Adrenal gland (tissue), 12 donors: ENCODE results near the gene DEGS2. TPM values are rescaled to one million over a fixed set of nuclear protein-coding genes. Genes with fewer than 3 reads are reported as not detected.

Source experiments
- DNase-seq, 7 donors: peaks; one replicate each; pipeline ENCODE4 v3.0.0-alpha.2; 2019 to 2020
- H3K27ac ChIP-seq, 5 donors: fragments of 200-600 bp; sonication (generic) in 4 of 5; 1 replicate in 3 of 5; 2 replicates in 2 of 5; pipeline versions ENCODE4 v1.5.1 to v1.8.0; 2016 to 2020; ENCODE audit warnings: mild to moderate bottlenecking in 1 of 5
- H3K27me3 ChIP-seq: fragments of 200-600 bp; 2 replicates; pipeline ENCODE4 v1.8.0; 2021
- H3K36me3 ChIP-seq, 2 donors: fragments of 200-600 bp; replicated peaks in 1 of 2; 1 replicate in 1 of 2; 2 replicates in 1 of 2; pipeline versions ENCODE4 v1.5.1 to v1.8.0; 2018 to 2022
- H3K4me1 ChIP-seq, 2 donors: fragments of 200-600 bp; replicated peaks in 1 of 2; 1 replicate in 1 of 2; 2 replicates in 1 of 2; pipeline versions ENCODE4 v1.5.1 to v1.8.0; 2018 to 2021
- H3K4me3 ChIP-seq, 4 donors: fragments of 200-600 bp; sonication (generic) in 3 of 4; one replicate each; pipeline ENCODE4 v1.5.1; 2016 to 2018
- H3K9me3 ChIP-seq, 3 donors: fragments of 200-600 bp; sonication (generic) in 1 of 3; replicated peaks in 1 of 3; 1 replicate in 2 of 3; 2 replicates in 1 of 3; pipeline versions ENCODE4 v1.5.1 to v1.8.0; 2016 to 2021
- CTCF ChIP-seq, 6 experiments: fragments of 450-650 bp in 4 of 6; fragments of 200-600 bp in 2 of 6; sonication (generic) in 1 of 6; IDR thresholded peaks; 1 replicate in 5 of 6; 2 replicates in 1 of 6; pipeline versions ENCODE4 v1.5.1 to v1.8.0; 2016 to 2021; ENCODE audit warnings: antibody characterized with exemption in 6 of 6, mild to moderate bottlenecking in 2 of 6, moderate library complexity in 1 of 6
- POLR2A ChIP-seq, 2 donors: fragments of 450-650 bp; IDR thresholded peaks; one replicate each; pipeline ENCODE4 v1.6.1; 2017; ENCODE audit warnings: antibody characterized with exemption in 2 of 2, mild to moderate bottlenecking in 2 of 2, moderate library complexity in 1 of 2
- WGBS, 4 donors: extraction: QIAGEN DNeasy Blood & Tissue Kit in 2 of 4; methylation state at CpG; one replicate each; pipeline versions ENCODE4 v1.1.5 to v1.1.7; 2013 to 2017; 5-methylcytosine and 5-hydroxymethylcytosine counted together
- intact Hi-C, 2 donors: fragments of 100-400 bp; cut with DNase I; formaldehyde crosslinking; loops; one replicate each; pipeline versions ENCODE4 v1.14.1 to v1.15.0; 2022 to 2023
- polyA plus RNA-seq, 3 donors: library from polyadenylated mRNA; stranded (reverse); fragments of 200-250 nt in 2 of 3; fragments of 350-450 nt in 1 of 3; fragmentation: Illumina TruSeq in 1 of 3; extraction: RNeasy Lipid Tissue Mini Kit (QIAGEN cat#74804) in 1 of 3; gene quantifications; one replicate each; pipeline ENCODE4 v1.2.3, GENCODE V29; 2013 to 2014
- total RNA-seq, 9 donors: library from RNA; depleted of rRNA in 4 of 9; stranded (reverse); fragments of >200 nt in 4 of 9; fragments of 120-200 nt in 1 of 9; fragmentation: NEBNext Ultra II Directional in 1 of 9; extraction: Animal tissue kit (Norgen Biotek cat#: 25700) in 1 of 9; gene quantifications; one replicate each; pipeline versions ENCODE4 v1.1.0 to v1.2.4, GENCODE V29; 2013 to 2023
- donor health status: healthy with polysubstance abuse.
- donor health status: Bipolar disorder and iron deficiency.
- donor health status: DM: yes; HTN: yes; CAD: no.
- donor health status: DM: no; HTN: no; CAD: no.
- donor health status: DM: no; HTN: no; CAD: no.
- donor health status: DM: yes; HTN: yes; CAD: no.

The DEGS2 gene
- total and polyA plus RNA-seq, 12 donors = 0.06 to 0.69 (median 0.24) TPM; not detected in 3

- Histone ChIP-seq H3K27me3 (no peaks in the 10 kb centered on the region), H3K27ac (no peak overlapping the region), H3K4me1 (no peaks in the 10 kb centered on the region), H3K4me3 (no peak overlapping the region), H3K36me3 (peaks cover 0 to 12% of the 10 kb centered on the region in 2 donors), H3K9me3 (no peaks in the 10 kb centered on the region)
- intact Hi-C loops = no loop called here
- TF ChIP-seq CTCF (IDR thresholded peaks at IDR 0.05) (no peak), POLR2A (IDR thresholded peaks at IDR 0.05) (no peak)
- no peak for DNase-seq
- 90 to 97% (median 94%) methylated on average over 8 to 14 of the region's 14 CpGs for WGBS, 4 donors
Measured at GRCh38 chr14:100121643-100122480, 37.6 kb downstream of the DEGS2 start.

- no peak overlapping the region for H3K27ac ChIP-seq
- no peaks in the 10 kb centered on the region for H3K4me1 ChIP-seq
- H3K36me3 ChIP-seq = peaks cover 0 to 3% of the 10 kb centered on the region in 2 donors
- H3K4me3 ChIP-seq = no peak overlapping the region
- no peak for DNase-seq
- intact Hi-C loops = no loop called here
- H3K9me3 ChIP-seq = no peaks in the 10 kb centered on the region
- no peaks in the 10 kb centered on the region for H3K27me3 ChIP-seq
- WGBS, 4 donors = 91 to 98% (median 96%) methylated on average over 8 to 18 of the region's 18 CpGs
- TF ChIP-seq POLR2A (IDR thresholded peaks at IDR 0.05) (no peak), CTCF (IDR thresholded peaks at IDR 0.05) (no peak)
Measured at GRCh38 chr14:100120522-100121269, 38.7 kb downstream of the DEGS2 start.

GRCh38 chr14:100119251-100119650, 40.2 kb downstream of the DEGS2 start:
- Histone ChIP-seq H3K27ac (no peak overlapping the region), H3K9me3 (no peaks in the 10 kb centered on the region), H3K4me3 (no peak overlapping the region), H3K36me3 (no peaks in the 10 kb centered on the region), H3K27me3 (no peaks in the 10 kb centered on the region), H3K4me1 (no peaks in the 10 kb centered on the region)
- intact Hi-C loops = no loop called here
- no peak for DNase-seq
- WGBS, 4 donors = 87 to 96% (median 94%) methylated on average over 3 to 8 of the region's 8 CpGs
- TF ChIP-seq CTCF (IDR thresholded peaks at IDR 0.05) (no peak), POLR2A (IDR thresholded peaks at IDR 0.05) (no peak)

- Histone ChIP-seq H3K27me3 (no peaks in the 10 kb centered on the region), H3K4me3 (no peak overlapping the region), H3K36me3 (no peaks in the 10 kb centered on the region), H3K9me3 (no peaks in the 10 kb centered on the region), H3K27ac (no peak overlapping the region), H3K4me1 (no peaks in the 10 kb centered on the region)
- WGBS, 4 donors = 85 to 94% (median 91%) methylated on average over 7 of the region's 7 CpGs
- no peak for DNase-seq
- TF ChIP-seq POLR2A (IDR thresholded peaks at IDR 0.05) (no peak), CTCF (IDR thresholded peaks at IDR 0.05) (no peak)
- intact Hi-C loops = no loop called here
Measured at GRCh38 chr14:100118396-100119011, 40.9 kb downstream of the DEGS2 start.
